HepG2 (cell line): ENCODE results near the gene RPLP1. TPM values are rescaled to one million over a fixed set of nuclear protein-coding genes. Genes with fewer than 3 reads are reported as not detected.

Source experiments
- CEBPG ChIP-seq: IDR thresholded peaks from 2 replicates; pipeline ENCODE4 v1.6.1; 2016
- FLYWCH1 ChIP-seq: sonication (generic); formaldehyde crosslinking; IDR thresholded peaks from 2 replicates; pipeline ENCODE4 v1.8.1; 2023; ENCODE audit warnings: mild to moderate bottlenecking, missing genetic modification reagents
- KAT7 ChIP-seq: IDR thresholded peaks from 2 replicates; pipeline ENCODE4 v1.6.1; 2018; ENCODE audit warnings: borderline replicate concordance, missing compliant biosample characterization
- MYC ChIP-seq: sonication (generic); formaldehyde crosslinking; IDR thresholded peaks from 2 replicates; pipeline ENCODE4 v1.9.0; 2021; ENCODE audit warnings: missing genetic modification reagents, borderline replicate concordance
- POGZ ChIP-seq: sonication (generic); formaldehyde crosslinking; IDR thresholded peaks from 2 replicates; pipeline ENCODE4 v1.4.0; 2020; ENCODE audit warnings: mild to moderate bottlenecking, missing genetic modification reagents
- POLR2A ChIP-seq, 2 experiments: IDR thresholded peaks; 2 replicates each; pipeline ENCODE4 v1.6.1; 2011; ENCODE audit warnings: low read depth in 2 of 2, low read length in 2 of 2, mild to moderate bottlenecking in 1 of 2, moderate library complexity in 1 of 2; ENCODE audit not compliant: insufficient read depth in 1 of 2
- REPIN1 ChIP-seq: sonication (generic); formaldehyde crosslinking; IDR thresholded peaks from 2 replicates; pipeline ENCODE4 v1.8.0; 2022; ENCODE audit warnings: missing genetic modification reagents, low read depth, mild to moderate bottlenecking, borderline replicate concordance
- SALL1 ChIP-seq: sonication (generic); formaldehyde crosslinking; IDR thresholded peaks from 2 replicates; pipeline ENCODE4 v1.8.0; 2022; ENCODE audit warnings: mild to moderate bottlenecking, missing genetic modification reagents
- SMC3 ChIP-seq: IDR thresholded peaks from 2 replicates; pipeline ENCODE4 v1.6.1; 2011; ENCODE audit warnings: low read length, improper control_type of control experiment
- SNRNP70 ChIP-seq: fragments of 200-400 bp; formaldehyde crosslinking; IDR thresholded peaks from 2 replicates; pipeline ENCODE4 v1.6.1; 2017; ENCODE audit warnings: mild to moderate bottlenecking, low read depth, low read length, moderate library complexity
- SP4 ChIP-seq: sonication (generic); formaldehyde crosslinking; IDR thresholded peaks from 2 replicates; pipeline ENCODE4 v1.8.1; 2023; ENCODE audit warnings: mild to moderate bottlenecking, missing genetic modification reagents
- SSRP1 ChIP-seq: IDR thresholded peaks from 2 replicates; pipeline ENCODE4 v1.6.1; 2016; ENCODE audit warnings: control low read depth
- THAP9 ChIP-seq: sonication (generic); formaldehyde crosslinking; IDR thresholded peaks from 2 replicates; pipeline ENCODE4; 2020; ENCODE audit warnings: missing genetic modification reagents, mild to moderate bottlenecking, borderline replicate concordance
- ZBTB49 ChIP-seq: sonication (generic); formaldehyde crosslinking; IDR thresholded peaks from 2 replicates; pipeline ENCODE4 v1.4.0; 2020; ENCODE audit warnings: missing genetic modification reagents, borderline replicate concordance
- ZNF3 ChIP-seq: IDR thresholded peaks from 2 replicates; pipeline ENCODE4 v1.7.0; 2017; ENCODE audit warnings: inconsistent platforms
- ZNF30 ChIP-seq: sonication (generic); formaldehyde crosslinking; IDR thresholded peaks from 2 replicates; pipeline ENCODE4 v1.5.0; 2020; ENCODE audit warnings: mild to moderate bottlenecking, missing genetic modification reagents
- ZNF546 ChIP-seq: sonication (generic); formaldehyde crosslinking; conservative IDR thresholded peaks from 2 replicates; pipeline ENCODE4 v1.8.1; 2023; ENCODE audit warnings: mild to moderate bottlenecking, missing genetic modification reagents
- ZNF629 ChIP-seq: sonication (generic); formaldehyde crosslinking; conservative IDR thresholded peaks from 2 replicates; pipeline ENCODE4 v1.5.0; 2020; ENCODE audit warnings: missing genetic modification reagents
- polyA plus RNA-seq, 8 experiments: library from polyadenylated mRNA; depleted of rRNA in 3 of 8; stranded (reverse) in 7 of 8; unstranded in 1 of 8; fragments of >200 nt; fragmentation: Illumina TruSeq in 4 of 8; extraction: Trizol in 4 of 8; gene quantifications; 2 replicates each; pipeline versions ENCODE4 v1.2.1 to v1.2.3, GENCODE V29; 2011 to 2016; ENCODE audit warnings: low read depth in 4 of 8, missing spikeins in 1 of 8, mixed read lengths in 1 of 8; ENCODE audit not compliant: insufficient read depth in 1 of 8
- total RNA-seq, 5 experiments: library from RNA; depleted of rRNA; stranded (reverse); fragments of >200 nt; fragmentation: Illumina TruSeq; extraction: Trizol; gene quantifications; 2 replicates each; pipeline ENCODE4 v1.2.3, GENCODE V29; 2016; ENCODE audit warnings: low read depth in 1 of 5
- TF ChIP-seq, protein P1 (sequence below): sonication (generic); formaldehyde crosslinking; IDR thresholded peaks from 2 replicates; pipeline ENCODE4 v1.5.0; 2020; ENCODE audit warnings: missing genetic modification reagents, mild to moderate bottlenecking, borderline replicate concordance
- TF ChIP-seq, protein P2 (sequence below): sonication (generic); formaldehyde crosslinking; IDR thresholded peaks from 2 replicates; pipeline ENCODE4 v1.8.1; 2023; ENCODE audit warnings: mild to moderate bottlenecking, missing genetic modification reagents, borderline replicate concordance
- TF ChIP-seq, protein P3 (sequence below): sonication (generic); formaldehyde crosslinking; IDR thresholded peaks from 2 replicates; pipeline ENCODE4 v1.5.1; 2020; ENCODE audit warnings: mild to moderate bottlenecking, missing genetic modification reagents, borderline replicate concordance

RPLP1 gene
- total and polyA plus RNA-seq, 2 of the 13 experiments (the other 11 are each of a cell fraction or from before 2014, with no cell fraction given): 817 to 929 TPM

DNA sequence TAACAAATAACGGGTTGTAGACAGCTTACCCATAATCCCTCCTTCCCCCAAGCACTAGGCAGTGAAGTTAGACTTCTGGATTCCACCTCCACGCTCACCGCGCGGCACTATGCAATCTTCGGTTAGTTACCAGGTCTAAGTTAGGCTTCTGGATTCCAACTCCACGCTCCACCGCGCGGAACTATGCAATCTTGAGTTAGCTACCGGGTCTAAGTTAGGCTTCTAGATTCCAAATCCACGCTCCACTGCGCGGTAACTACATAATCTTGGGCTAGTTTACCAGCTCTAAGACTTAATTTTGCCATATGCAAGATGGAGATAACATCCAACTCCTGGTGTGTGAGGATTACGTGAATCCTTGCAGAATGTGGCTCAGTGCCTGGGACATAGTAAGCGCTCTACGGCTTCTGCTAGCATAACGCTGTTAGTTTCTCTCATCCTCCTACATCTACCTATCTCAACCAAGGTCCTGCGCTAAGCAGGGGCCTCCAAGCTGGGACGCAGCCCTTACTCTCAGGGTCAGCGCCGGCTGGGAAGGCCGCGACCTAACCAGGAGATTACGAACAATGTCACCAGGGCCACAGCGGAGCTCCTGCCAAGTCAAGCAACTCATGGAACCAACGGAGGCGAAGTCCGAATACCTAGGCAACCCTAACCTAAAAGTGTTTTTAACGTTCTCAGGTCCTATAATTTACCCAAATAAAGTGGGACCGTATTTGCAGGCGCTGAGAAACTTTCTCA is 497 bp upstream of the RPLP1 start (continued):
- TF ChIP-seq ZBTB49 (CRISPR knock-in tag) (no peak), KAT7 (no peak), SSRP1 (CRISPR knock-in tag) (0 out of 2 replicates have a peak, but pooled peaks have one; percentile 46), THAP9 (CRISPR knock-in tag) (no peak), SNRNP70 (no peak), ZNF629 (no peak), POLR2A (IDR thresholded peaks at IDR 0.05; ENCODE audit: insufficient read depth in 1 of 2, low read depth in 2 of 2, low read length in 2 of 2) (peak in 1 of 2 experiments; percentile 63; a peak in 2 of 4 replicates), SMC3 (no peak), FLYWCH1 (CRISPR knock-in tag) (no peak), ZNF546 (CRISPR knock-in tag) (no peak), ZNF3 (no peak), SALL1 (CRISPR knock-in tag) (no peak), CEBPG (CRISPR knock-in tag) (peak; percentile 55), SP4 (CRISPR knock-in tag) (0 out of 2 replicates have a peak, but pooled peaks have one; percentile 10), MYC (CRISPR knock-in tag) (no peak; the same call in 1 of the 2 replicates), REPIN1 (CRISPR knock-in tag) (peak; percentile 65), POGZ (CRISPR knock-in tag) (no peak), ZNF30 (CRISPR knock-in tag) (no peak)
- TF ChIP-seq, protein P1, sequence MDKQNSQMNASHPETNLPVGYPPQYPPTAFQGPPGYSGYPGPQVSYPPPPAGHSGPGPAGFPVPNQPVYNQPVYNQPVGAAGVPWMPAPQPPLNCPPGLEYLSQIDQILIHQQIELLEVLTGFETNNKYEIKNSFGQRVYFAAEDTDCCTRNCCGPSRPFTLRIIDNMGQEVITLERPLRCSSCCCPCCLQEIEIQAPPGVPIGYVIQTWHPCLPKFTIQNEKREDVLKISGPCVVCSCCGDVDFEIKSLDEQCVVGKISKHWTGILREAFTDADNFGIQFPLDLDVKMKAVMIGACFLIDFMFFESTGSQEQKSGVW (CRISPR knock-in tag): no peak
- TF ChIP-seq, protein P2, sequence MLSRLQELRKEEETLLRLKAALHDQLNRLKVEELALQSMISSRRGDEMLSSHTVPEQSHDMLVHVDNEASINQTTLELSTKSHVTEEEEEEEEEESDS (CRISPR knock-in tag): no peak
- TF ChIP-seq, protein P3, sequence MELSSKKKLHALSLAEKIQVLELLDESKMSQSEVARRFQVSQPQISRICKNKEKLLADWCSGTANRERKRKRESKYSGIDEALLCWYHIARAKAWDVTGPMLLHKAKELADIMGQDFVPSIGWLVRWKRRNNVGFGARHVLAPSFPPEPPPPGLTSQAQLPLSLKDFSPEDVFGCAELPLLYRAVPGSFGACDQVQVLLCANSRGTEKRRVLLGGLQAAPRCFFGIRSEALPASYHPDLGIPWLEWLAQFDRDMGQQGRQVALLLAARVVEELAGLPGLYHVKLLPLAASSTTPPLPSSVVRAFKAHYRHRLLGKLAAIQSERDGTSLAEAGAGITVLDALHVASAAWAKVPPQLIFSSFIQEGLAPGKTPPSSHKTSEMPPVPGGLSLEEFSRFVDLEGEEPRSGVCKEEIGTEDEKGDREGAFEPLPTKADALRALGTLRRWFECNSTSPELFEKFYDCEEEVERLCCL (CRISPR knock-in tag): no peak
